OCI-LY1 (cell line): ENCODE measurements around the gene FTHL17.

Experiments
- H2AFZ ChIP-seq: fragments of 200-600 bp; sonication (generic), shearing (Covaris generic); 2 replicates; pipeline ENCODE4 v1.6.0; 2014; ENCODE audit warnings: antibody characterized with exemption, mild to moderate bottlenecking, low read length
- H3F3A ChIP-seq: fragments of 200-600 bp; sonication (generic), shearing (Covaris generic); 2 replicates; pipeline ENCODE4 v1.6.0; 2014; ENCODE audit warnings: mild to moderate bottlenecking, antibody characterized with exemption, low read length, moderate library complexity; ENCODE audit not compliant: insufficient read depth
- H3K27ac ChIP-seq: fragments of 200-600 bp; sonication (generic); 2 replicates; pipeline ENCODE4 v1.5.1; 2014; ENCODE audit warnings: low read length, mixed run types, mild to moderate bottlenecking, low read depth; ENCODE audit not compliant: poor library complexity, severe bottlenecking
- H3K27me3 ChIP-seq: fragments of 200-600 bp; sonication (generic); 2 replicates; pipeline ENCODE4 v1.6.0; 2014; ENCODE audit warnings: antibody characterized with exemption, mild to moderate bottlenecking, low read length, moderate library complexity; ENCODE audit not compliant: insufficient read depth
- H3K36me3 ChIP-seq: fragments of 200-600 bp; sonication (generic); 2 replicates; pipeline ENCODE4 v1.6.1; 2014; ENCODE audit warnings: mild to moderate bottlenecking, antibody characterized with exemption, low read length, moderate library complexity, mixed read lengths; ENCODE audit not compliant: insufficient read depth
- H3K4me1 ChIP-seq: fragments of 200-600 bp; sonication (generic); 2 replicates; pipeline ENCODE4 v1.5.1; 2014; ENCODE audit warnings: mild to moderate bottlenecking, low read length, moderate library complexity; ENCODE audit not compliant: insufficient read depth, severe bottlenecking
- H3K4me2 ChIP-seq: fragments of 200-600 bp; sonication (generic), shearing (Covaris generic); 2 replicates; pipeline ENCODE4 v1.6.1; 2014; ENCODE audit warnings: low read length
- H3K4me3 ChIP-seq: fragments of 200-600 bp; sonication (generic); 2 replicates; pipeline ENCODE4 v1.5.1; 2014; ENCODE audit warnings: low read length, low read depth, mild to moderate bottlenecking, mixed read lengths; ENCODE audit not compliant: poor library complexity, severe bottlenecking
- H3K79me2 ChIP-seq: fragments of 200-600 bp; shearing (Covaris generic); 2 replicates; pipeline ENCODE4 v1.6.1; 2016; ENCODE audit warnings: mixed run types, low read length, mixed read lengths; ENCODE audit not compliant: insufficient read depth
- H3K9ac ChIP-seq: fragments of 200-600 bp; sonication (generic), shearing (Covaris generic); 2 replicates; pipeline ENCODE4 v1.6.1; 2014; ENCODE audit warnings: mild to moderate bottlenecking, low read length, mixed read lengths
- H3K9me2 ChIP-seq: fragments of 200-600 bp; sonication (generic), shearing (Covaris generic); 2 replicates; pipeline ENCODE4 v1.6.1; 2014; ENCODE audit warnings: low read depth, mild to moderate bottlenecking, low read length, mixed read lengths
- H3K9me3 ChIP-seq: fragments of 200-600 bp; shearing (Covaris generic); 2 replicates; pipeline ENCODE4 v1.6.1; 2014; ENCODE audit warnings: low read length, mixed read lengths
- H4K20me1 ChIP-seq: fragments of 200-600 bp; sonication (generic), shearing (Covaris generic); 2 replicates; pipeline ENCODE4 v1.6.0; 2016; ENCODE audit warnings: mild to moderate bottlenecking, low read length; ENCODE audit not compliant: insufficient read depth
- EZH2 ChIP-seq: fragments of 200-600 bp; sonication (generic), shearing (Covaris generic); IDR thresholded peaks from 2 replicates; pipeline ENCODE4 v1.8.0; 2017; ENCODE audit warnings: borderline replicate concordance, mixed run types, mild to moderate bottlenecking, antibody characterized with exemption, low read length, moderate library complexity, mixed read lengths
- TF ChIP-seq, protein P1 (sequence below): fragments of 200-600 bp; sonication (generic), shearing (Covaris generic); IDR thresholded peaks from 2 replicates; pipeline ENCODE4 v1.5.1; 2017; ENCODE audit warnings: mild to moderate bottlenecking, antibody characterized with exemption, low read length, moderate library complexity, mixed read lengths

Gene FTHL17

DNA sequence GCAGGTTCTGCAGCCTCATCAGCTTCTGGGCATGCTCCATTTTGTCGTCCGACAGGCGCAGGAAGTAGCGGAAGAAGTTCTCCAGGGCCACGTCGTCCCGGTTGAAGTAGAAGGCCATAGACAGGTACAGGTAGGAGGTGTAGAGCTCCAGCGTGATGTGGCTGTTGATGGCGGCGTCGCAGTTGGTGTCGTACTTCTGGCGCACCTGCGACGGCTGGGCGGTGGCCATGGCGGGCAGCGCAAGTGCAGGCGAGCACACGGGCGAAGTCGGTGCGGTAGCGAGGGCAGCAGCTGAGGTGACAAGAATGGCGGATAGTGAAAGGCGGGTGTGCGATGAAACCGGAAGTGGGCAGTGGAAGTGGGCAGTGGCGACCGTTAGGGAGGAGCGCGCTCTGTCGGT lies at the start of gene FTHL17:
Gene FTHL17, minus strand, starts transcription at position 317 of the 400 bp plus-strand sequence. Its CDS starts 88 bp downstream, at position 229.
- no peak within 1 kb of the TSS for H3K27ac ChIP-seq
- no peaks in the 10 kb centered on the region for H3K4me1 ChIP-seq
- H2AFZ ChIP-seq, result no peak within 1 kb of the TSS
- no peaks in the 10 kb centered on the region for H4K20me1 ChIP-seq
- no peaks in the 10 kb centered on the region for H3K9me3 ChIP-seq
- H3K4me2 ChIP-seq, result no peak within 1 kb of the TSS
- H3K9me2 ChIP-seq, result no peaks in the 10 kb centered on the region
- H3F3A ChIP-seq, result no peaks in the 10 kb centered on the region
- H3K36me3 ChIP-seq, result no peaks in the 10 kb centered on the region
- H3K4me3 ChIP-seq, result no peak within 1 kb of the TSS
- H3K27me3 ChIP-seq, result no peaks in the 10 kb centered on the region
- TF ChIP-seq, protein P1, sequence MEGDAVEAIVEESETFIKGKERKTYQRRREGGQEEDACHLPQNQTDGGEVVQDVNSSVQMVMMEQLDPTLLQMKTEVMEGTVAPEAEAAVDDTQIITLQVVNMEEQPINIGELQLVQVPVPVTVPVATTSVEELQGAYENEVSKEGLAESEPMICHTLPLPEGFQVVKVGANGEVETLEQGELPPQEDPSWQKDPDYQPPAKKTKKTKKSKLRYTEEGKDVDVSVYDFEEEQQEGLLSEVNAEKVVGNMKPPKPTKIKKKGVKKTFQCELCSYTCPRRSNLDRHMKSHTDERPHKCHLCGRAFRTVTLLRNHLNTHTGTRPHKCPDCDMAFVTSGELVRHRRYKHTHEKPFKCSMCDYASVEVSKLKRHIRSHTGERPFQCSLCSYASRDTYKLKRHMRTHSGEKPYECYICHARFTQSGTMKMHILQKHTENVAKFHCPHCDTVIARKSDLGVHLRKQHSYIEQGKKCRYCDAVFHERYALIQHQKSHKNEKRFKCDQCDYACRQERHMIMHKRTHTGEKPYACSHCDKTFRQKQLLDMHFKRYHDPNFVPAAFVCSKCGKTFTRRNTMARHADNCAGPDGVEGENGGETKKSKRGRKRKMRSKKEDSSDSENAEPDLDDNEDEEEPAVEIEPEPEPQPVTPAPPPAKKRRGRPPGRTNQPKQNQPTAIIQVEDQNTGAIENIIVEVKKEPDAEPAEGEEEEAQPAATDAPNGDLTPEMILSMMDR, result no peak
- TF ChIP-seq EZH2, result no peak
- H3K9ac ChIP-seq, result no peak within 1 kb of the TSS
- no peaks in the 10 kb centered on the region for H3K79me2 ChIP-seq

DNA sequence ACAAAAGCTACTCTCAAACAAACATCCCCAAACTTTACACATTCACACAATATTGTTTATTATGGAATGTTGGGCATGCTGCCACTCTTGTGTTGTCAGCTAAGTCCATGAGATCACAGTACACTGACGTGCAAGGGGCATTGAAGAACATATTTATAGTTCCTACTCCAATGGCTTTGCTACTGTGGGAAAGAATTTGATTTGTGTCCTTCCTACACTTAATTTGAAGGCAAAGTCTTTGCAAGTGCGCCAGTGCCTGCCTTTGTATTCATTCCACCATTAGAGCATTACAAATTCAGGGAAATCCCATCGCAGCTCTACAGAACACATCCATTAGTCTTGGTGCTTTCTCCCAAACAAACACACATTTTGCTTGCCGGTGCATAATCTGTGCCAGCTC lies 45.4 kb upstream of the FTHL17 start:
- no peaks in the 10 kb centered on the region for H3K36me3 ChIP-seq
- H3K4me3 ChIP-seq, result no peak overlapping the region
- no peaks in the 10 kb centered on the region for H3K4me1 ChIP-seq
- no peaks in the 10 kb centered on the region for H3K9me3 ChIP-seq
- H3K9me2 ChIP-seq, result no peaks in the 10 kb centered on the region
- no peak overlapping the region for H3K27ac ChIP-seq
- no peaks in the 10 kb centered on the region for H3K27me3 ChIP-seq
- no peak overlapping the region for H3K9ac ChIP-seq
- TF ChIP-seq, protein P1, result no peak
- no peak for TF ChIP-seq EZH2
- H2AFZ ChIP-seq, result no peak overlapping the region
- H3F3A ChIP-seq, result no peaks in the 10 kb centered on the region
- H4K20me1 ChIP-seq, result no peaks in the 10 kb centered on the region
- H3K4me2 ChIP-seq, result no peak overlapping the region
- no peaks in the 10 kb centered on the region for H3K79me2 ChIP-seq

DNA sequence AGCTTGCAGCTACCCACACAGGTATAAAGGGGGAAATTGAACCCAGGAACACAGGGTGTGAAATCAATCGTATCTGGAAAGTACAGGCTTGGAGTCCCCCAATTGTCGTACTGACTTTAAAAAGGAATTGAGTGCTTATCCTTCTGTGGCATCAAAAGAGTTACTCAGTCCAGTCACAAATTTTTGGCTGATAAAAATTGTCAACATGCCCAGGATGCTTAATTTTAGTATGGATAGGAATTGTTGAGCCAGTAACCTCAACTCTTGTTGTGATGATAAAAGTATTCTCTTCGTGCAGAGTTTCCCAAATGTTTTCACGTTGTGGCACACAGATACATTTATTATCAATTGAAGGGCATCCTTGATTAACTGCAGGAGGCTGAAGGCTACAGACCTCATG lies 43.6 kb upstream of the FTHL17 start:
- no peak overlapping the region for H3K4me3 ChIP-seq
- no peaks in the 10 kb centered on the region for H3F3A ChIP-seq
- no peak overlapping the region for H3K4me2 ChIP-seq
- H4K20me1 ChIP-seq, result no peaks in the 10 kb centered on the region
- no peak overlapping the region for H2AFZ ChIP-seq
- no peak for TF ChIP-seq EZH2
- TF ChIP-seq, protein P1, result no peak
- H3K27ac ChIP-seq, result no peak overlapping the region
- H3K27me3 ChIP-seq, result no peaks in the 10 kb centered on the region
- no peaks in the 10 kb centered on the region for H3K9me2 ChIP-seq
- H3K36me3 ChIP-seq, result no peaks in the 10 kb centered on the region
- no peak overlapping the region for H3K9ac ChIP-seq
- no peaks in the 10 kb centered on the region for H3K9me3 ChIP-seq
- H3K79me2 ChIP-seq, result no peaks in the 10 kb centered on the region
- no peaks in the 10 kb centered on the region for H3K4me1 ChIP-seq
